ENCODE measurements around the gene MRPL53. TPM values are rescaled to one million over a fixed set of nuclear protein-coding genes. Genes with fewer than 3 reads are reported as not detected.

MRPL53 gene
- total and polyA plus RNA-seq, 2 of the 13 experiments (the other 11 are each of a cell fraction or from before 2014, with no cell fraction given) = 34.3 to 51.9 TPM

DNA sequence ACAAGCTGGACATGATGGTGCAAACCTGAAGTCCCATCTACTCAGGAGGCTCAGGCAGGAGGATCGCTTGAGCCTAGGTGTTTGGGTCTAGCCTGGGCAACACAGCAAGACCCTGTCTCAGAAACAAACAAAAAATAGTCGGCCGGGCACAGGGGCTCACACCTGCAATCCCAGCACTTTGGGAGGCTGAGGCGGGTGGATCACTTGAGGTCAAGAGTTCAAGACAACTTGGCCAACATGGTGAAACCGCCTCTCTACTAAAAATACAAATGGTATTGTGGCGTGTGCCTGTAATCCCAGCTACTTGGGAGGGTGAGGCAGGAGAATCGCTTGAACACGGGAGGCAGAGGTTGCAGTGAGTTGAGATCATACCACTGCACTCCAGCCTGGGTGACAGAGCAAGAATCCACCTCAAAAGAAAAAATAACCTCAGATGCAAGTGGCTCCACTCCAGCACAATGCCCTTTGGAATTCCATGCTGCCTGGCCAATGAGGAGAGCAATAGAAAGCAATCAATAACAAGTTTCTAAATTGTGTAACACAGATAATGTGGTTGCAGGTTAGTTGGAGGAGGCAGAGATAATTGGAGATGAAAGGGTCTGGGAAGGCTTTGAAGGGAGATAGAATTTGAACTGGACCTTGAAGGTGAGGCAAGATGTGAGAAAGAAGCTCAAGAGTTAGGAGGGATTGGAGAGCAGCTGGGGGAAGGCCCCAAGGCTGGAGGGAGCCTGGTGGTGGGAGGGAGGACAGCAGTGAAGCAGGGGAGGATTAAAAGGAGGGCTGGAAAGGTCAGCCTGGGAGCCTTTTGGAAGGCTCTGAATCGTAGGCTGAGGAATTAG lies 16.4 kb upstream of the MRPL53 start (continued):
- TF ChIP-seq, protein P1, sequence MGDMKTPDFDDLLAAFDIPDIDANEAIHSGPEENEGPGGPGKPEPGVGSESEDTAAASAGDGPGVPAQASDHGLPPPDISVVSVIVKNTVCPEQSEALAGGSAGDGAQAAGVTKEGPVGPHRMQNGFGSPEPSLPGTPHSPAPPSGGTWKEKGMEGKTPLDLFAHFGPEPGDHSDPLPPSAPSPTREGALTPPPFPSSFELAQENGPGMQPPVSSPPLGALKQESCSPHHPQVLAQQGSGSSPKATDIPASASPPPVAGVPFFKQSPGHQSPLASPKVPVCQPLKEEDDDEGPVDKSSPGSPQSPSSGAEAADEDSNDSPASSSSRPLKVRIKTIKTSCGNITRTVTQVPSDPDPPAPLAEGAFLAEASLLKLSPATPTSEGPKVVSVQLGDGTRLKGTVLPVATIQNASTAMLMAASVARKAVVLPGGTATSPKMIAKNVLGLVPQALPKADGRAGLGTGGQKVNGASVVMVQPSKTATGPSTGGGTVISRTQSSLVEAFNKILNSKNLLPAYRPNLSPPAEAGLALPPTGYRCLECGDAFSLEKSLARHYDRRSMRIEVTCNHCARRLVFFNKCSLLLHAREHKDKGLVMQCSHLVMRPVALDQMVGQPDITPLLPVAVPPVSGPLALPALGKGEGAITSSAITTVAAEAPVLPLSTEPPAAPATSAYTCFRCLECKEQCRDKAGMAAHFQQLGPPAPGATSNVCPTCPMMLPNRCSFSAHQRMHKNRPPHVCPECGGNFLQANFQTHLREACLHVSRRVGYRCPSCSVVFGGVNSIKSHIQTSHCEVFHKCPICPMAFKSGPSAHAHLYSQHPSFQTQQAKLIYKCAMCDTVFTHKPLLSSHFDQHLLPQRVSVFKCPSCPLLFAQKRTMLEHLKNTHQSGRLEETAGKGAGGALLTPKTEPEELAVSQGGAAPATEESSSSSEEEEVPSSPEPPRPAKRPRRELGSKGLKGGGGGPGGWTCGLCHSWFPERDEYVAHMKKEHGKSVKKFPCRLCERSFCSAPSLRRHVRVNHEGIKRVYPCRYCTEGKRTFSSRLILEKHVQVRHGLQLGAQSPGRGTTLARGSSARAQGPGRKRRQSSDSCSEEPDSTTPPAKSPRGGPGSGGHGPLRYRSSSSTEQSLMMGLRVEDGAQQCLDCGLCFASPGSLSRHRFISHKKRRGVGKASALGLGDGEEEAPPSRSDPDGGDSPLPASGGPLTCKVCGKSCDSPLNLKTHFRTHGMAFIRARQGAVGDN (CRISPR knock-in tag; IDR thresholded peaks at IDR 0.05) = peak; percentile 38
- TF ChIP-seq NR2F2 (IDR thresholded peaks at IDR 0.05; ENCODE audit: borderline replicate concordance, low read depth) = peak; percentile 91
- TF ChIP-seq, protein P2, sequence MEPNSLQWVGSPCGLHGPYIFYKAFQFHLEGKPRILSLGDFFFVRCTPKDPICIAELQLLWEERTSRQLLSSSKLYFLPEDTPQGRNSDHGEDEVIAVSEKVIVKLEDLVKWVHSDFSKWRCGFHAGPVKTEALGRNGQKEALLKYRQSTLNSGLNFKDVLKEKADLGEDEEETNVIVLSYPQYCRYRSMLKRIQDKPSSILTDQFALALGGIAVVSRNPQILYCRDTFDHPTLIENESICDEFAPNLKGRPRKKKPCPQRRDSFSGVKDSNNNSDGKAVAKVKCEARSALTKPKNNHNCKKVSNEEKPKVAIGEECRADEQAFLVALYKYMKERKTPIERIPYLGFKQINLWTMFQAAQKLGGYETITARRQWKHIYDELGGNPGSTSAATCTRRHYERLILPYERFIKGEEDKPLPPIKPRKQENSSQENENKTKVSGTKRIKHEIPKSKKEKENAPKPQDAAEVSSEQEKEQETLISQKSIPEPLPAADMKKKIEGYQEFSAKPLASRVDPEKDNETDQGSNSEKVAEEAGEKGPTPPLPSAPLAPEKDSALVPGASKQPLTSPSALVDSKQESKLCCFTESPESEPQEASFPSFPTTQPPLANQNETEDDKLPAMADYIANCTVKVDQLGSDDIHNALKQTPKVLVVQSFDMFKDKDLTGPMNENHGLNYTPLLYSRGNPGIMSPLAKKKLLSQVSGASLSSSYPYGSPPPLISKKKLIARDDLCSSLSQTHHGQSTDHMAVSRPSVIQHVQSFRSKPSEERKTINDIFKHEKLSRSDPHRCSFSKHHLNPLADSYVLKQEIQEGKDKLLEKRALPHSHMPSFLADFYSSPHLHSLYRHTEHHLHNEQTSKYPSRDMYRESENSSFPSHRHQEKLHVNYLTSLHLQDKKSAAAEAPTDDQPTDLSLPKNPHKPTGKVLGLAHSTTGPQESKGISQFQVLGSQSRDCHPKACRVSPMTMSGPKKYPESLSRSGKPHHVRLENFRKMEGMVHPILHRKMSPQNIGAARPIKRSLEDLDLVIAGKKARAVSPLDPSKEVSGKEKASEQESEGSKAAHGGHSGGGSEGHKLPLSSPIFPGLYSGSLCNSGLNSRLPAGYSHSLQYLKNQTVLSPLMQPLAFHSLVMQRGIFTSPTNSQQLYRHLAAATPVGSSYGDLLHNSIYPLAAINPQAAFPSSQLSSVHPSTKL (CRISPR knock-in tag; IDR thresholded peaks at IDR 0.05) = peak; percentile 91
- no peak for TF ChIP-seq POLR2G (IDR thresholded peaks at IDR 0.05; ENCODE audit: low read depth, low read length)
- peak; percentile 51; the same call in 1 of the 2 replicates for TF ChIP-seq FOXK2 (IDR thresholded peaks at IDR 0.05)
- TF ChIP-seq HNRNPLL (IDR thresholded peaks at IDR 0.05; ENCODE audit: low read depth, low read length, poor library complexity, severe bottlenecking) = no peak
- TF ChIP-seq, protein P3, sequence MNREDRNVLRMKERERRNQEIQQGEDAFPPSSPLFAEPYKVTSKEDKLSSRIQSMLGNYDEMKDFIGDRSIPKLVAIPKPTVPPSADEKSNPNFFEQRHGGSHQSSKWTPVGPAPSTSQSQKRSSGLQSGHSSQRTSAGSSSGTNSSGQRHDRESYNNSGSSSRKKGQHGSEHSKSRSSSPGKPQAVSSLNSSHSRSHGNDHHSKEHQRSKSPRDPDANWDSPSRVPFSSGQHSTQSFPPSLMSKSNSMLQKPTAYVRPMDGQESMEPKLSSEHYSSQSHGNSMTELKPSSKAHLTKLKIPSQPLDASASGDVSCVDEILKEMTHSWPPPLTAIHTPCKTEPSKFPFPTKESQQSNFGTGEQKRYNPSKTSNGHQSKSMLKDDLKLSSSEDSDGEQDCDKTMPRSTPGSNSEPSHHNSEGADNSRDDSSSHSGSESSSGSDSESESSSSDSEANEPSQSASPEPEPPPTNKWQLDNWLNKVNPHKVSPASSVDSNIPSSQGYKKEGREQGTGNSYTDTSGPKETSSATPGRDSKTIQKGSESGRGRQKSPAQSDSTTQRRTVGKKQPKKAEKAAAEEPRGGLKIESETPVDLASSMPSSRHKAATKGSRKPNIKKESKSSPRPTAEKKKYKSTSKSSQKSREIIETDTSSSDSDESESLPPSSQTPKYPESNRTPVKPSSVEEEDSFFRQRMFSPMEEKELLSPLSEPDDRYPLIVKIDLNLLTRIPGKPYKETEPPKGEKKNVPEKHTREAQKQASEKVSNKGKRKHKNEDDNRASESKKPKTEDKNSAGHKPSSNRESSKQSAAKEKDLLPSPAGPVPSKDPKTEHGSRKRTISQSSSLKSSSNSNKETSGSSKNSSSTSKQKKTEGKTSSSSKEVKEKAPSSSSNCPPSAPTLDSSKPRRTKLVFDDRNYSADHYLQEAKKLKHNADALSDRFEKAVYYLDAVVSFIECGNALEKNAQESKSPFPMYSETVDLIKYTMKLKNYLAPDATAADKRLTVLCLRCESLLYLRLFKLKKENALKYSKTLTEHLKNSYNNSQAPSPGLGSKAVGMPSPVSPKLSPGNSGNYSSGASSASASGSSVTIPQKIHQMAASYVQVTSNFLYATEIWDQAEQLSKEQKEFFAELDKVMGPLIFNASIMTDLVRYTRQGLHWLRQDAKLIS (CRISPR knock-in tag; IDR thresholded peaks at IDR 0.05) = no peak
- peak; percentile 96 for TF ChIP-seq ZNF121 (CRISPR knock-in tag; IDR thresholded peaks at IDR 0.05)
- no peak for TF ChIP-seq ZBTB8A (CRISPR knock-in tag; IDR thresholded peaks at IDR 0.05; ENCODE audit: borderline replicate concordance, low read depth)
- TF ChIP-seq HOXA3 (CRISPR knock-in tag; IDR thresholded peaks at IDR 0.05) = peak; percentile 69
- TF ChIP-seq EHMT2 (IDR thresholded peaks at IDR 0.05; ENCODE audit: borderline replicate concordance, low read depth, low read length) = peak; percentile 73; the same call in 1 of the 2 replicates
- peak; percentile 70; the same call in 1 of the 2 replicates for TF ChIP-seq PPARG (CRISPR knock-in tag; conservative IDR thresholded peaks at IDR 0.05)
- TF ChIP-seq CCAR2 (optimal IDR thresholded peaks at IDR 0.05; ENCODE audit: low read depth, low read length) = no peak
- TF ChIP-seq, protein P4, sequence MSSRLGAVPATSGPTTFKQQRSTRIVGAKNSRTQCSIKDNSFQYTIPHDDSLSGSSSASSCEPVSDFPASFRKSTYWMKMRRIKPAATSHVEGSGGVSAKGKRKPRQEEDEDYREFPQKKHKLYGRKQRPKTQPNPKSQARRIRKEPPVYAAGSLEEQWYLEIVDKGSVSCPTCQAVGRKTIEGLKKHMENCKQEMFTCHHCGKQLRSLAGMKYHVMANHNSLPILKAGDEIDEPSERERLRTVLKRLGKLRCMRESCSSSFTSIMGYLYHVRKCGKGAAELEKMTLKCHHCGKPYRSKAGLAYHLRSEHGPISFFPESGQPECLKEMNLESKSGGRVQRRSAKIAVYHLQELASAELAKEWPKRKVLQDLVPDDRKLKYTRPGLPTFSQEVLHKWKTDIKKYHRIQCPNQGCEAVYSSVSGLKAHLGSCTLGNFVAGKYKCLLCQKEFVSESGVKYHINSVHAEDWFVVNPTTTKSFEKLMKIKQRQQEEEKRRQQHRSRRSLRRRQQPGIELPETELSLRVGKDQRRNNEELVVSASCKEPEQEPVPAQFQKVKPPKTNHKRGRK (CRISPR knock-in tag; IDR thresholded peaks at IDR 0.05) = no peak
- no peak for TF ChIP-seq MAFG (CRISPR knock-in tag; IDR thresholded peaks at IDR 0.05)

All from HepG2 (cell line).